Measurements from ENCODE around the gene USP11. TPM values are rescaled to one million over a fixed set of nuclear protein-coding genes. Genes with fewer than 3 reads are reported as not detected.

USP11 gene
- total and polyA plus RNA-seq, 2 donors from 2014 or later, result 30.9 to 91.6 TPM

DNA sequence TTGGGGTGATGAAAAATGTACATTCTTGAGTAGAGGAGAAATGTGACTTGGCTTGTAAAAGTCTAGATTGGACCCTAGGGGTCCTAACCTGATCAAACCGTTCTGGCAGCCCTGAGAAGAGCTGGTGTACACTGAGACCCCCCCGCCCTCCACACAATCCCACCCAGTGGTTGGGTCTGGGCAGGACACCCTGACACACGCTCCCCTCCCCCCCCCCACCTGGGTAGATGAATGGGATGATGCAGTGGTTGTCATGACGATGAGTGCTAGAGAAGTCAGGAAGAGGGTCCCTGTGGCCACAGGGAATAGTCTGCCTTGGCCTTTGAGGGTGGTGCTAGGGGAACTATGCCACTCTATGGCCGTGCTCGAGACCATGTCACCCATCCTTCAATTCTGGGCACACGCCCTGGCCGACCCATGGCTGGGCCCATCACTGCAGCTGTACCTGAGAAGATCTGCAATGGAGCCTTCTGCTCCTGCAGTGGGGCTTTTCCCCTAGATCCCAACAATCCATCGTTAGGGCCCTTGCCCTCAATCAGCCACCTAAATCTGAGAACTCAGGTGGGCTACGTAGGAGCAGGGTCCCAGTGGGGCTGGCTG, 10.0 kb upstream of the USP11 start:
- intact Hi-C loops (cut with DNase I), result no loop called here
- TF ChIP-seq, protein P1, sequence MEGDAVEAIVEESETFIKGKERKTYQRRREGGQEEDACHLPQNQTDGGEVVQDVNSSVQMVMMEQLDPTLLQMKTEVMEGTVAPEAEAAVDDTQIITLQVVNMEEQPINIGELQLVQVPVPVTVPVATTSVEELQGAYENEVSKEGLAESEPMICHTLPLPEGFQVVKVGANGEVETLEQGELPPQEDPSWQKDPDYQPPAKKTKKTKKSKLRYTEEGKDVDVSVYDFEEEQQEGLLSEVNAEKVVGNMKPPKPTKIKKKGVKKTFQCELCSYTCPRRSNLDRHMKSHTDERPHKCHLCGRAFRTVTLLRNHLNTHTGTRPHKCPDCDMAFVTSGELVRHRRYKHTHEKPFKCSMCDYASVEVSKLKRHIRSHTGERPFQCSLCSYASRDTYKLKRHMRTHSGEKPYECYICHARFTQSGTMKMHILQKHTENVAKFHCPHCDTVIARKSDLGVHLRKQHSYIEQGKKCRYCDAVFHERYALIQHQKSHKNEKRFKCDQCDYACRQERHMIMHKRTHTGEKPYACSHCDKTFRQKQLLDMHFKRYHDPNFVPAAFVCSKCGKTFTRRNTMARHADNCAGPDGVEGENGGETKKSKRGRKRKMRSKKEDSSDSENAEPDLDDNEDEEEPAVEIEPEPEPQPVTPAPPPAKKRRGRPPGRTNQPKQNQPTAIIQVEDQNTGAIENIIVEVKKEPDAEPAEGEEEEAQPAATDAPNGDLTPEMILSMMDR (IDR thresholded peaks at IDR 0.05; ENCODE audit: borderline replicate concordance, extremely low read depth, insufficient read depth), result no peak
- Histone ChIP-seq H3K9me3 (ENCODE audit: control insufficient read depth in 2 of 3, insufficient read depth in 1 of 3, low read length in 3 of 3) (no peaks in the 10 kb centered on the region), H3K9ac (ENCODE audit: low read length in 3 of 3) (no peak overlapping the region), H3K4me1 (ENCODE audit: control insufficient read depth in 2 of 3, insufficient read depth in 2 of 3, low read depth in 1 of 3, low read length in 3 of 3) (peaks cover 0 to 16% (median 8%) of the 10 kb centered on the region in 3 donors), H3K4me3 (ENCODE audit: low read length in 3 of 3) (no peak overlapping the region), H3K27ac (ENCODE audit: low read depth in 2 of 2, low read length in 2 of 2) (no peak overlapping the region), H3K36me3 (ENCODE audit: control insufficient read depth in 2 of 3, insufficient read depth in 3 of 3, low read length in 3 of 3) (peaks cover 5 to 32% (median 13%) of the 10 kb centered on the region in 3 donors), H3K27me3 (ENCODE audit: control insufficient read depth, insufficient read depth, low read length) (peaks cover 4% of the 10 kb centered on the region)
- DNase-seq (peak in 1 of 5 donors; percentile 43), FAIRE-seq (no peak)

DNA sequence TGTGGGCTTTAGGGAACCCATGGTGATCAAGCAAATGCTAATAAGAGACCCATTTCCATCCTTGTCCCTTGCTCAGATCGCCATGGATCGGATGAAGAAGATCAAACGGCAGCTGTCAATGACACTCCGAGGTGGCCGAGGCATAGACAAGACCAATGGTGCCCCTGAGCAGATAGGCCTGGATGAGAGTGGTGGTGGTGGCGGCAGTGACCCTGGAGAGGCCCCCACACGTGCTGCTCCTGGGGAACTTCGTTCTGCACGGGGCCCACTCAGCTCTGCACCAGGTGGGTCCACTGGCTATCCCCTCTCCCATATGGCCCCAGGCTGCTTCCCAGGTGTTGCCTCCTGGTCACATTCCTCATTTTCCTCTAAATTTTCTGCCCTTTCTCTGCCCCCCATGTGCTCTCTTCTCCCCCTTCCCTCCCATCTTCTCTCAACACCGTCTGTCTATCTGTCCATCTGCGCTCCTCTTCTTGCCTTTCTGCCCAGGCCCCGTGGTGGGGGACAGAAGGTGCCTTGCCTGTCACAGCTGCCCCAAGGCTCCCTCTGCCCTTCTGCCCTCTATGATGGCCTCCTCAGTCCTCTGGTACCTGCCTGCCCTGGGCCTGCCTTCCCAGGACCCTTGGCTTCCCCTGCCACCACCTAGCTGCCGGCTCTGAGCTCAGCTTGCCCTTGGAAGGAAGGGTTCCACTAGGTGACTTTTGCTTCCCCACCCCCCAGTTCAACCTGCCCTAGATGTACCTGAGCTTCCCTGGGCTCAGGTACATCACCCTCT, 9.1 kb upstream of the USP11 start:
- intact Hi-C loops (cut with DNase I), result no loop called here
- DNase-seq, result peak in 1 of 5 donors; percentile 48
- FAIRE-seq, result no peak

DNA sequence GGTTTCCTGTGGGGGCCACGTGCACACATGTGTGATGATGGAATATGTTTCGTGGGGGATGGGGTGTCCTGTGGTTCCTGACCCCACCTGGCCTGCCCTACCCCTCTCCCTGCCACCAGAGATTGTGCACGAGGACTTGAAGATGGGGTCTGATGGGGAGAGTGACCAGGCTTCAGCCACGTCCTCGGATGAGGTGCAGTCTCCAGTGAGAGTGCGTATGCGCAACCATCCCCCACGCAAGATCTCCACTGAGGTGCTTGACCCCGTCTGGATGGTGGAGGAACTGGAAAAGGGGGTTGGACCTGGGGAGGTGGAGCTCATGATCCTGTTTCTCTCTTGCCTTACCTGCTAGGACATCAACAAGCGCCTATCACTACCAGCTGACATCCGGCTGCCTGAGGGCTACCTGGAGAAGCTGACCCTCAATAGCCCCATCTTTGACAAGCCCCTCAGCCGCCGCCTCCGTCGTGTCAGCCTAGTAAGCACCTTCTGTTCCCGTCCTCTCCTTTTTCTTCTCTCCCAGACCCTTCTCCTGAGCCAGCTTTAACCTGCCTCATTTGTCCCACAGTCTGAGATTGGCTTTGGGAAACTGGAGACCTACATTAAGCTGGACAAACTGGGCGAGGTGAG, 8.4 kb upstream of the USP11 start:
- TF ChIP-seq, protein P1 (IDR thresholded peaks at IDR 0.05; ENCODE audit: borderline replicate concordance, extremely low read depth, insufficient read depth), result no peak
- intact Hi-C loops (cut with DNase I), result no loop called here
- no peaks in the 10 kb centered on the region for H3K9me3 ChIP-seq (ENCODE audit: control insufficient read depth in 2 of 3, insufficient read depth in 1 of 3, low read length in 3 of 3)
- H3K4me1 ChIP-seq (ENCODE audit: control insufficient read depth in 2 of 3, insufficient read depth in 2 of 3, low read depth in 1 of 3, low read length in 3 of 3), result peaks cover 0 to 16% (median 8%) of the 10 kb centered on the region in 3 donors
- DNase-seq (peak in 1 of 5 donors; percentile 66), FAIRE-seq (no peak)
- H3K36me3 ChIP-seq (ENCODE audit: control insufficient read depth in 2 of 3, insufficient read depth in 3 of 3, low read length in 3 of 3), result peaks cover 5 to 32% (median 18%) of the 10 kb centered on the region in 3 donors
- H3K9ac ChIP-seq (ENCODE audit: low read length in 3 of 3), result no peak overlapping the region
- no peak overlapping the region for H3K4me3 ChIP-seq (ENCODE audit: low read length in 3 of 3)
- H3K27ac ChIP-seq (ENCODE audit: low read depth in 2 of 2, low read length in 2 of 2), result no peak overlapping the region
- peaks cover 4% of the 10 kb centered on the region for H3K27me3 ChIP-seq (ENCODE audit: control insufficient read depth, insufficient read depth, low read length)

More for the DNA sequence above, 9.1 kb upstream of the USP11 start:
- Histone ChIP-seq H3K36me3 (ENCODE audit: control insufficient read depth in 2 of 3, insufficient read depth in 3 of 3, low read length in 3 of 3) (peaks cover 5 to 32% (median 16%) of the 10 kb centered on the region in 3 donors), H3K4me1 (ENCODE audit: control insufficient read depth in 2 of 3, insufficient read depth in 2 of 3, low read depth in 1 of 3, low read length in 3 of 3) (peaks cover 0 to 16% (median 8%) of the 10 kb centered on the region in 3 donors), H3K4me3 (ENCODE audit: low read length in 3 of 3) (no peak overlapping the region), H3K9ac (ENCODE audit: low read length in 3 of 3) (no peak overlapping the region), H3K27me3 (ENCODE audit: control insufficient read depth, insufficient read depth, low read length) (peaks cover 4% of the 10 kb centered on the region), H3K27ac (ENCODE audit: low read depth in 2 of 2, low read length in 2 of 2) (no peak overlapping the region), H3K9me3 (ENCODE audit: control insufficient read depth in 2 of 3, insufficient read depth in 1 of 3, low read length in 3 of 3) (no peaks in the 10 kb centered on the region)
- TF ChIP-seq, protein P1 (IDR thresholded peaks at IDR 0.05; ENCODE audit: borderline replicate concordance, extremely low read depth, insufficient read depth), result no peak
